Effector memory CD8-positive, alpha-beta T cell (primary cell): Measurements from ENCODE around the gene MTA1.

Experiments used
- ATAC-seq: fragments of 150-1000 bp; cut with Tn5 transposase; replicated peaks from 2 replicates; pipeline ENCODE4 v1.10.0; 2021; ENCODE audit warnings: mild to moderate bottlenecking, moderate library complexity
- DNase-seq, 3 experiments: peaks; one replicate each; pipeline ENCODE4 v3.0.0; 2021
- H3K27ac Mint-ChIP-seq, 2 donors: one replicate each; pipeline ENCODE4 v1.8.0; 2022; ENCODE audit warnings: mild to moderate bottlenecking in 2 of 2, mixed read lengths in 2 of 2, moderate library complexity in 2 of 2
- H3K27me3 Mint-ChIP-seq, 2 donors: one replicate each; pipeline ENCODE4 v1.8.0; 2022; ENCODE audit warnings: mixed read lengths in 2 of 2
- H3K36me3 Mint-ChIP-seq: one replicate; pipeline ENCODE4 v1.8.0; 2022; ENCODE audit warnings: mild to moderate bottlenecking, moderate library complexity, mixed read lengths; ENCODE audit not compliant: insufficient read depth
- H3K4me1 Mint-ChIP-seq, 2 donors: one replicate each; pipeline ENCODE4 v1.8.0; 2022; ENCODE audit warnings: low read depth in 2 of 2, mixed read lengths in 2 of 2
- H3K4me3 Mint-ChIP-seq, 2 donors: one replicate each; pipeline ENCODE4 v1.8.0; 2022; ENCODE audit warnings: mild to moderate bottlenecking in 2 of 2, mixed read lengths in 2 of 2, moderate library complexity in 2 of 2
- H3K9me3 Mint-ChIP-seq, 2 donors: one replicate each; pipeline ENCODE4 v1.8.0; 2022; ENCODE audit warnings: mixed read lengths in 2 of 2

The MTA1 gene

DNA sequence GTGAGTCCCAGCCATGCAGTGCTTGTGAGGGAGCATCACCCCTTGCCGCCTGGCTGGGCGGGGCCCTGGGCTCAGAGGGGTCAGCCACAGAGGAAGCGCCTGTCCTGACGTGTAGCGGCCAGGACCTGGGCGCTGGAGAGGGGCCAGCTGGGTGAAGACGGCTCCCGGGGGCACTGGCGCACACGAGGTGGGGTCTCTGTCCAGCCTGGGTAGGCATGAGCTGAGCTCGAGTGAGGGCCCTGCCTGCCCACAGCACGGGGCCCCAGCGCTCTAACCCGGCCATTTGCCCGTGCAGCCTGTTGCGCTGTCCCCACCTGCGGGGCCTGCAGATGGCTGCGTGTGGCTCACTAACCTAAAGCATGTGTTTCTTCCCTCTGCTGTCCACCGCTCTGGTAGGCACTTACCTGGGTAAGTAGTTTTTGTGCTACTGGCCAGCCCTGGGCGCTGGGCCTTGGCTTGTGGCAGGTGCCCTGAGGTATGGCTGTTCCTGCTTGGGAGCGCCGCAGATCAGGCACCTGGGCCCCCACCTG, 48.4 kb downstream of the MTA1 start:
- ATAC-seq (no peak), DNase-seq (no peak)
- Mint-ChIP-seq H3K9me3 (no peaks in the 10 kb centered on the region), H3K27me3 (no peaks in the 10 kb centered on the region), H3K27ac (no peak overlapping the region), H3K4me1 (no peaks in the 10 kb centered on the region), H3K4me3 (no peak overlapping the region), H3K36me3 (peaks cover 8% of the 10 kb centered on the region)

DNA sequence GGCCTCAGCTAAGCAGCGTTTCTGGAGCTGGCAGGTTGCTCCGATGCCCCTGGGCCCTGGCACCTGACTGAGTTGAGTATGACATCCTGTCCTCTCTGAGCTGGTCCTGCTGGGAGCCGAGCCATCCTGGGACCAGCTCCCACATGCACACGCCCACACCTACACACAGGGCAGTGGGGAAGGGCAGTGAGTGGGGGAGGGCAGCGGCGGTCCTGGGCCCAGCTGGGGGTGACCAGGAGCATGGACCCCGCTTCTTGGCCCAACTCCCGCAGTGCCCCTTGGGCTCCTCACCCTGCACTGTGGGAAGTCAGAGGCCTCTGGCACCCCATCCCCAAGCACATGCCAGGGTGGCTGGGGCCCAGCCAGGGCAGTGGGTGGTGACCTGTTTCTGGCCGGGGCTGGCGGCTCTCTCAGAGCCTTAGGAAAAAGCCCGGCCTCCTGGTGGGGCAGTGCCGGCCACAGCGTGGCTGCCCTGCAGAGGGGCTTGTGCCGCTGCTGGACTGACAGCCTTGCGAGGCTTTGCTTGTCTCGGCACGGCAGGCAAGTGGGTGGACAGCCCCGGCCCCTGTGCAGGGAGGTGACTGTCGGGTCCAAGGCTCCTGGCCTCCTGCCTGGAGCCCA, 49.1 kb downstream of the MTA1 start:
- Mint-ChIP-seq H3K9me3 (no peaks in the 10 kb centered on the region), H3K4me3 (no peak overlapping the region), H3K4me1 (no peaks in the 10 kb centered on the region), H3K27me3 (no peaks in the 10 kb centered on the region), H3K36me3 (peaks cover 5% of the 10 kb centered on the region), H3K27ac (no peak overlapping the region)
- no peak for ATAC-seq
- DNase-seq, result no peak

DNA sequence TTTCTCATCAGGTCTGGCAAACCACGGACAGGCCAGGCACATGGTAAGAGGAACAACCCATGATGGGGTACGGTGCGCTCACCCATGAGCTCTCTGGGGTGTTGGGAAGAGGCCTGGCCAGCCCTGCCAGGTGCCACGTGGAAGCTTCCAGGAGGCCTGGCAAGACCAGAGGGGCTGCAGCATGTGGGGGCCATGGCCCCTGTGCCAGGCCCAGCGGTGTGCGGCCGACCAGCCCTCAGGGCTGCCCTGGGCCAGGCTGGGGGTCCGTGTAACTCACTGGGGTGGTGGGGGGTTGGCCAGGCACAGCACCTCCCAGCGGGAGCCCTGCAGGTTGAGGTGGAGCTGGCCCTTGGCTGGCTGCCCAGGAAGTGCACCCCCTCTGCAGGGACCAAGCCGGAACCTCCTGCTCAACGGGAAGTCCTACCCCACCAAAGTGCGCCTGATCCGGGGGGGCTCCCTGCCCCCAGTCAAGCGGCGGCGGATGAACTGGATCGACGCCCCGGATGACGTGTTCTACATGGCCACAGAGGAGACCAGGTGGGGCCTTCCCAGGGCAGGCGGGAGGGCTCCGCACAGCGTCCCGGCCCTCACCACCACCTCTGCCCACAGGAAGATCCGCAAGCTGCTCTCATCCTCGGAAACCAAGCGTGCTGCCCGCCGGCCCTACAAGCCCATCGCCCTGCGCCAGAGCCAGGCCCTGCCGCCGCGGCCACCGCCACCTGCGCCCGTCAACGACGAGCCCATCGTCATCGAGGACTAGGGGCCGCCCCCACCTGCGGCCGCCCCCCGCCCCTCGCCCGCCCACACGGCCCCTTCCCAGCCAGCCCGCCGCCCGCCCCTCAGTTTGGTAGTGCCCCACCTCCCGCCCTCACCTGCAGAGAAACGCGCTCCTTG, 50.1 kb downstream of the MTA1 start:
- no peak overlapping the region for H3K4me3 Mint-ChIP-seq
- H3K4me1 Mint-ChIP-seq, result no peaks in the 10 kb centered on the region
- no peak for ATAC-seq
- H3K27me3 Mint-ChIP-seq, result no peaks in the 10 kb centered on the region
- no peak overlapping the region for H3K27ac Mint-ChIP-seq
- no peaks in the 10 kb centered on the region for H3K9me3 Mint-ChIP-seq
- peaks cover 5% of the 10 kb centered on the region for H3K36me3 Mint-ChIP-seq
- DNase-seq, result no peak

DNA sequence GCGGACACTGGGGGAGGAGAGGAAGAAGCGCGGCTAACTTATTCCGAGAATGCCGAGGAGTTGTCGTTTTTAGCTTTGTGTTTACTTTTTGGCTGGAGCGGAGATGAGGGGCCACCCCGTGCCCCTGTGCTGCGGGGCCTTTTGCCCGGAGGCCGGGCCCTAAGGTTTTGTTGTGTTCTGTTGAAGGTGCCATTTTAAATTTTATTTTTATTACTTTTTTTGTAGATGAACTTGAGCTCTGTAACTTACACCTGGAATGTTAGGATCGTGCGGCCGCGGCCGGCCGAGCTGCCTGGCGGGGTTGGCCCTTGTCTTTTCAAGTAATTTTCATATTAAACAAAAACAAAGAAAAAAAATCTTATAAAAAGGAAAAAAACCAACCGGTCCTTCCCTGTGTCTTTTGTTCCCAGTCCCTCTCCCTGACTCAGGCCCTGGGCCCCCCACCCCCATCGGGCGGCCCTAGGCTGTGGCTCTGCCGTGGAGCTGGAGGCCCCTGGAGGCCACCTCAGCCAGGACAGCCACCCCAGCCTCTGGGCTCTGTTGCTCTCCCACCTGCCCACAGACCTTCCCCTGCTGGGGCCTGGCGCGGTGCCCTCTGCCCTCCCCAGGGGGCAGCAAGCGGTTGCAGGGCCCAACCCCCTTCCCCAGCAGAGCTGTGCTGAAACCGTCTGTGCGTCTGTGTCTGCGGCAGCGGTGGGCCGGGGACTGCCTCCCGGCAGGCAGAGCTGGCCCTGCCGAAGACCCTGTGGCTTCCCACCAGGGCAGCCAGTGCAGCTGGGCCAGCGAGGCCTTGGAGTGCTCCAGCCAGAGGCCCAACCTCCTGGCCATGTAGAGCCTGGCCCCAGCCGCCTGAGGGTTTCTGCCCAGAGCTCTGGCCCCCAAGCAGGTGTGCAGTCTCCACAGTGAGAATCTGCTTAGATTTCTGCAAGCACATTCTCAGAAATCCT, 51.0 kb downstream of the MTA1 start:
- H3K9me3 Mint-ChIP-seq, result no peaks in the 10 kb centered on the region
- H3K27ac Mint-ChIP-seq, result no peak overlapping the region
- H3K27me3 Mint-ChIP-seq, result no peaks in the 10 kb centered on the region
- peaks cover 10% of the 10 kb centered on the region for H3K36me3 Mint-ChIP-seq
- no peaks in the 10 kb centered on the region for H3K4me1 Mint-ChIP-seq
- no peak overlapping the region for H3K4me3 Mint-ChIP-seq
- no peak for ATAC-seq
- no peak for DNase-seq

DNA sequence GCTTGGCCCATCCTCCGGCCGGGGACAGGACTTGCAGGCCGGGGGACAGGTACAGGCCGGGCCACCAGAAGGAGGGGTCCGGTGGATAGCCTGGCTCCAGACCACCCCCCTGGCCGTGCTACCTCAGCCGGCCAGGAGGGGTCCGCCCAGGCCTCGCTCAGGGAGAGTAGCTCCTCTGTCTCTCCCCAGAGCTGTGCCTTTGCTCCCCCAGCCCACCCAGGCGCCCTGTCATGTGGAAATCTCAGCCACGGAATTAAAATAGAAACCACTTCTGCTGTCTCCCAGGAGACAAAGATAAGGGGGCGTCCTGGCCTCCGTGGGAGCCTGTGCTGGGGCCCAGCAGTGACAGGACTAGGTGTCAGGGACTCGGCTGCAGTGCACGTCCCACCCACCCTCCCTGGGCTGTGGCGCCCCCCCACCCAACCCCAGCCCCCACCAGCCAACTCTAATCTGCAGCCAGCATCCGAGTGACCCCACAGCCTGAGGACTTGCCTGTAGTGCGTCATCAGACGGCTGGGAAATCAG, 51.7 kb downstream of the MTA1 start:
- peaks cover 12% of the 10 kb centered on the region for H3K36me3 Mint-ChIP-seq
- H3K27ac Mint-ChIP-seq, result no peak overlapping the region
- DNase-seq, result no peak
- H3K4me1 Mint-ChIP-seq, result no peaks in the 10 kb centered on the region
- H3K4me3 Mint-ChIP-seq, result no peak overlapping the region
- H3K27me3 Mint-ChIP-seq, result no peaks in the 10 kb centered on the region
- ATAC-seq, result no peak
- H3K9me3 Mint-ChIP-seq, result no peaks in the 10 kb centered on the region

DNA sequence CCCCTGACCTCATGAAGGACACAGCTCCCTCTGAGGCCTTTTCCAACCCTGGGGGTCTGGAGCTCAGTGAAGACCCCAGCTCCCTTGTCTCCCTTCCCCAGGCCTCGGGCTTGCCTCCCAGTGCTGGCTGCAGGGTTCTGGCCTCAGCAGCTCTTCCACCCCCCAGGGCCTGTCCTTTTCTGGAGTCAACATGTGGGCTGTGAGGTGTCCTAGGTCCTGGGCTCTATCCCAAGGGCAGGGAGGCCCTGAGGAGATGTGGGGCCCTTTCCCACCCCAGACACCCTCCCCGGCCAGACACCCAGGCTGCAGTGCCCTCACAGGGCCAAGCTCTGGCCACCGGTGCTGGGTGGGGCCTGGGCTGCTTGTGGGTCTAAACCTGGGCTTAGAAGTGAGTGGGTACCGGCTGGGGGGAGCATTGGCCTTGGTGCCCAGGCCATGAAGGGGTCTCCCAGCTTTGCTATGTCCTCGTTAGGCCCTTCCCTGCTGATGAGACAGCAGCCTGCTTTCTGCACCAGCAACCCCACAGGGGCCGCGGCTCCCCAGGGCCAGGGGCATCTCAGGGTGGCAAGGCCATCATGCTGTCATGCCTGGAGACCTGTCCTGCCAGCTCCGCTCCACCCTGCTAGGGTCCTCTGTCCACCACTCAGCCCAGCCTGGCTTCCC, 52.3 kb downstream of the MTA1 start:
- no peak overlapping the region for H3K27ac Mint-ChIP-seq
- H3K4me1 Mint-ChIP-seq, result peaks cover under 1 to 3% of the 10 kb centered on the region in 2 donors
- no peaks in the 10 kb centered on the region for H3K27me3 Mint-ChIP-seq
- peaks cover 16% of the 10 kb centered on the region for H3K36me3 Mint-ChIP-seq
- H3K9me3 Mint-ChIP-seq, result no peaks in the 10 kb centered on the region
- no peak overlapping the region for H3K4me3 Mint-ChIP-seq
- ATAC-seq (no peak), DNase-seq (no peak)

DNA sequence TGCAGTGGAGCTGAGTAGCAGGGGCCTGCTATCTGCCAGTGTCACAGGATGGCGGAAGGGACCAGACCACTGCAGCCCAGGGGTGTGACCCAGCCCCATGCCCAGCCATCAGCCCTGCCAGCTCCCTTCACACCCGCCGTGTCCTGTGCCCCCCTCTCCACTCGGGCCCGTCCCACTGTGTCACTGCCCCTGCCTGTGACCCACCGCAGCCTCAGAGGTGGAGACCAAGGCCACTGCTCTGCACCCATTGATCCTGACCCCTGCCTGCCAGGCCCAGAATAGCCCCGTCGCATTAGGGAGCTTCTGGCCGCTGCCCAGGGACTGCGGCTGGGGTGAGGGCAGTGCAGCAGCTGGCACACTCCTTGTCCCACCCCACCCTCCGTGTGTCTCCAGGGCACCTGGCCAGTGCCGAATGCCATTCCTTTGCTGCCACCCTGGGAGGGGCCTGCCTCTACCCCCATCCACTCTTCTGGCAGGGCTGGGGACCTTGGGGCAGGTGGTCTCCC, 52.9 kb downstream of the MTA1 start:
- Mint-ChIP-seq H3K4me1 (peaks cover 6 to 8% of the 10 kb centered on the region in 2 donors), H3K9me3 (peaks cover 0 to 3% of the 10 kb centered on the region in 2 donors), H3K4me3 (no peak overlapping the region), H3K27ac (no peak overlapping the region), H3K27me3 (no peaks in the 10 kb centered on the region), H3K36me3 (peaks cover 22% of the 10 kb centered on the region)
- DNase-seq (no peak), ATAC-seq (no peak)

GRCh38 chr14:105473033-105473676, 53.5 kb downstream of the MTA1 start:
- H3K27me3 Mint-ChIP-seq, result no peaks in the 10 kb centered on the region
- H3K4me1 Mint-ChIP-seq, result peaks cover 8% of the 10 kb centered on the region in 2 donors

GRCh38 chr14:105473677-105474482, 54.3 kb downstream of the MTA1 start:
- Mint-ChIP-seq H3K36me3 (peaks cover 28% of the 10 kb centered on the region), H3K4me1 (peaks cover 8% of the 10 kb centered on the region in 2 donors), H3K9me3 (peaks cover 0 to 3% of the 10 kb centered on the region in 2 donors), H3K4me3 (peak overlapping the region; percentile 75 to 76), H3K27ac (no peak overlapping the region), H3K27me3 (no peaks in the 10 kb centered on the region)
- peak; percentile 59 for ATAC-seq
- DNase-seq, result peak; percentile 44 to 50 (median 48)

More at GRCh38 chr14:105473033-105473676, 53.5 kb downstream of the MTA1 start:
- peaks cover 0 to 3% of the 10 kb centered on the region in 2 donors for H3K9me3 Mint-ChIP-seq
- H3K4me3 Mint-ChIP-seq, result peak overlapping the region; percentile 75 to 76
- H3K36me3 Mint-ChIP-seq, result peaks cover 28% of the 10 kb centered on the region
- DNase-seq (no peak), ATAC-seq (no peak)
- no peak overlapping the region for H3K27ac Mint-ChIP-seq

GRCh38 chr14:105474483-105475268, 55.0 kb downstream of the MTA1 start, which contains the start of gene CRIP2:
Gene CRIP2 (plus strand): TSS chr14:105474821. CDS start chr14:105474863, 42 bp downstream.
- DNase-seq, result peak in 2 of 3 experiments; percentile 38 to 50

More at GRCh38 chr14:105474483-105475268, 55.0 kb downstream of the MTA1 start, which contains the start of gene CRIP2:
- H3K9me3 Mint-ChIP-seq, result peaks cover 0 to 3% of the 10 kb centered on the region in 2 donors
- H3K27me3 Mint-ChIP-seq, result no peaks in the 10 kb centered on the region
- peak within 1 kb of the TSS; percentile 75 to 76 for H3K4me3 Mint-ChIP-seq
- H3K36me3 Mint-ChIP-seq, result peaks cover 35% of the 10 kb centered on the region
- peak; percentile 51 for ATAC-seq
- peaks cover 9% of the 10 kb centered on the region in 2 donors for H3K4me1 Mint-ChIP-seq
- no peak within 1 kb of the TSS for H3K27ac Mint-ChIP-seq
